H9 (cell line): ENCODE data around the gene FSIP1. TPM values are rescaled to one million over a fixed set of nuclear protein-coding genes. Genes with fewer than 3 reads are reported as not detected.

Experiments used
- DNase-seq: peaks from one replicate; pipeline ENCODE4 v3.0.0-alpha.2; 2017
- H2AFZ ChIP-seq: one replicate; pipeline ENCODE4 v1.6.1; 2013; ENCODE audit warnings: mild to moderate bottlenecking, low read length, control low read depth, moderate library complexity
- H2AK5ac ChIP-seq: 2 replicates; pipeline ENCODE4 v1.6.1; 2013; ENCODE audit warnings: low read length, control low read depth, mixed read lengths; ENCODE audit not compliant: insufficient read length
- H2BK120ac ChIP-seq: one replicate; pipeline ENCODE4 v1.6.1; 2013; ENCODE audit warnings: low read depth, mild to moderate bottlenecking, low read length, control low read depth, inconsistent platforms; ENCODE audit not compliant: poor library complexity, severe bottlenecking
- H2BK12ac ChIP-seq: 2 replicates; pipeline ENCODE4 v1.6.1; 2013; ENCODE audit warnings: low read length, control low read depth, mixed read lengths, low read depth; ENCODE audit not compliant: insufficient read length
- H2BK15ac ChIP-seq: 2 replicates; pipeline ENCODE4 v1.6.1; 2013; ENCODE audit warnings: low read depth, low read length, control low read depth
- H2BK20ac ChIP-seq: one replicate; pipeline ENCODE4 v1.6.1; 2013; ENCODE audit warnings: low read depth, mild to moderate bottlenecking, low read length, control low read depth, inconsistent platforms; ENCODE audit not compliant: poor library complexity, severe bottlenecking
- H2BK5ac ChIP-seq: 2 replicates; pipeline ENCODE4 v1.6.1; 2013; ENCODE audit warnings: low read length, control low read depth, mixed read lengths; ENCODE audit not compliant: insufficient read length
- H3K14ac ChIP-seq: 2 replicates; pipeline ENCODE4 v1.6.1; 2013; ENCODE audit warnings: low read length, control low read depth; ENCODE audit not compliant: insufficient read depth
- H3K18ac ChIP-seq: 2 replicates; pipeline ENCODE4 v1.6.1; 2013; ENCODE audit warnings: low read depth, mild to moderate bottlenecking, mixed read lengths, low read length, control low read depth; ENCODE audit not compliant: insufficient read length
- H3K23ac ChIP-seq: 2 replicates; pipeline ENCODE4 v1.6.1; 2013; ENCODE audit warnings: low read length, control low read depth, mixed read lengths, low read depth; ENCODE audit not compliant: insufficient read length
- H3K23me2 ChIP-seq: 2 replicates; pipeline ENCODE4 v1.6.1; 2013; ENCODE audit warnings: low read depth, mild to moderate bottlenecking, mixed read lengths, low read length, control low read depth; ENCODE audit not compliant: insufficient read length, poor library complexity, severe bottlenecking
- H3K27ac ChIP-seq: 2 replicates; pipeline ENCODE4 v1.5.1; 2013; ENCODE audit warnings: low read length, control low read depth, mixed read lengths, low read depth; ENCODE audit not compliant: insufficient read length
- H3K27me3 ChIP-seq: 2 replicates; pipeline ENCODE4 v1.6.1; 2013; ENCODE audit warnings: low read length, control low read depth, inconsistent platforms; ENCODE audit not compliant: insufficient read depth
- H3K4ac ChIP-seq: 2 replicates; pipeline ENCODE4 v1.6.1; 2013; ENCODE audit warnings: low read depth, mild to moderate bottlenecking, control low read depth, inconsistent platforms, low read length, moderate library complexity
- H3K4me1 ChIP-seq: 2 replicates; pipeline ENCODE4 v1.6.1; 2013; ENCODE audit warnings: low read length, control low read depth, inconsistent platforms; ENCODE audit not compliant: insufficient read depth
- H3K4me2 ChIP-seq: 2 replicates; pipeline ENCODE4 v1.6.1; 2013; ENCODE audit warnings: low read length, control low read depth, mixed read lengths; ENCODE audit not compliant: insufficient read length, insufficient read depth
- H3K56ac ChIP-seq: 2 replicates; pipeline ENCODE4 v1.6.1; 2013; ENCODE audit warnings: low read depth, mild to moderate bottlenecking, mixed read lengths, low read length, control low read depth; ENCODE audit not compliant: insufficient read length
- H3K79me1 ChIP-seq: 2 replicates; pipeline ENCODE4 v1.6.1; 2013; ENCODE audit warnings: low read depth, mild to moderate bottlenecking, moderate library complexity, low read length, control low read depth, inconsistent platforms; ENCODE audit not compliant: insufficient read depth, poor library complexity, severe bottlenecking
- H3K79me2 ChIP-seq: 2 replicates; pipeline ENCODE4 v1.6.1; 2013; ENCODE audit warnings: low read length, control low read depth, inconsistent platforms; ENCODE audit not compliant: insufficient read depth
- H3K9ac ChIP-seq: 2 replicates; pipeline ENCODE4 v1.6.1; 2013; ENCODE audit warnings: low read length, control low read depth, mixed read lengths; ENCODE audit not compliant: insufficient read length; ENCODE audit errors: extremely low read depth
- H3K9me3 ChIP-seq: one replicate; pipeline ENCODE4 v1.6.1; 2013; ENCODE audit warnings: low read depth, low read length, inconsistent platforms; ENCODE audit not compliant: control insufficient read depth
- H3T11ph ChIP-seq: one replicate; pipeline ENCODE4 v1.6.1; 2013; ENCODE audit warnings: mild to moderate bottlenecking, low read length, control low read depth, inconsistent platforms
- H4K20me1 ChIP-seq: one replicate; pipeline ENCODE4 v1.6.1; 2013; ENCODE audit not compliant: control insufficient read depth, insufficient read length, insufficient read depth
- H4K5ac ChIP-seq: 2 replicates; pipeline ENCODE4 v1.6.1; 2013; ENCODE audit warnings: low read depth, mild to moderate bottlenecking, mixed read lengths, low read length, control low read depth; ENCODE audit not compliant: insufficient read length
- H4K8ac ChIP-seq: replicated peaks from 2 replicates; pipeline ENCODE4 v1.6.1; 2013; ENCODE audit warnings: low read length, control low read depth, mixed read lengths, low read depth; ENCODE audit not compliant: insufficient read length
- H4K91ac ChIP-seq: 2 replicates; pipeline ENCODE4 v1.6.1; 2013; ENCODE audit warnings: low read depth, mild to moderate bottlenecking, moderate library complexity, mixed read lengths, low read length, control low read depth; ENCODE audit not compliant: insufficient read length
- H3K27ac Mint-ChIP-seq, 3 experiments: 2 replicates in 2 of 3; 3 replicates in 1 of 3; pipeline ENCODE4 v1.8.0; 2020 to 2021; ENCODE audit warnings: mixed read lengths in 3 of 3, mild to moderate bottlenecking in 1 of 3, moderate library complexity in 1 of 3
- H3K27me3 Mint-ChIP-seq: 2 replicates; pipeline ENCODE4 v1.8.0; 2021; ENCODE audit warnings: low read depth, mild to moderate bottlenecking, moderate library complexity, mixed read lengths
- H3K36me3 Mint-ChIP-seq, 3 experiments: 2 replicates in 2 of 3; 3 replicates in 1 of 3; pipeline ENCODE4 v1.8.0; 2020 to 2021; ENCODE audit warnings: low read depth in 3 of 3, mixed read lengths in 3 of 3; ENCODE audit not compliant: insufficient read depth in 1 of 3
- H3K4me1 Mint-ChIP-seq, 2 experiments: 2 replicates each; pipeline ENCODE4 v1.8.0; 2020; ENCODE audit warnings: mixed read lengths in 2 of 2
- H3K4me3 Mint-ChIP-seq, 2 experiments: 2 replicates in 1 of 2; 3 replicates in 1 of 2; pipeline ENCODE4 v1.8.0; 2020 to 2021; ENCODE audit warnings: mild to moderate bottlenecking in 2 of 2, mixed read lengths in 2 of 2, moderate library complexity in 1 of 2
- H3K9me3 Mint-ChIP-seq, 2 experiments: 2 replicates in 1 of 2; 3 replicates in 1 of 2; pipeline ENCODE4 v1.8.0; 2020; ENCODE audit warnings: mild to moderate bottlenecking in 2 of 2, mixed read lengths in 2 of 2, moderate library complexity in 1 of 2
- CTCF ChIP-seq: fragments of 200-600 bp; sonication (generic); conservative IDR thresholded peaks from 3 replicates; pipeline ENCODE4 v1.8.0; 2021; ENCODE audit warnings: antibody characterized with exemption, mild to moderate bottlenecking
- WGBS: extraction: QIAGEN DNeasy Blood & Tissue Kit; methylation state at CpG from one replicate; pipeline ENCODE4 v1.1.7; 2013; ENCODE audit warnings: missing lambda C conversion rate, low lambda C conversion rate, mixed read lengths; ENCODE audit not compliant: insufficient read length; ENCODE audit errors: extremely low coverage; 5-methylcytosine and 5-hydroxymethylcytosine counted together
- total RNA-seq: library from RNA; stranded (reverse); gene quantifications from 2 replicates; pipeline ENCODE4 v1.2.1, GENCODE V29; 2021

The FSIP1 gene
- total RNA-seq, 1 experiment from 2014 or later = 0.96 TPM

- Histone ChIP-seq H2BK20ac (no peak overlapping the region), H3K27ac (no peak overlapping the region), H3K79me2 (no peaks in the 10 kb centered on the region; the same call in 1 of the 2 replicates), H3K79me1 (no peaks in the 10 kb centered on the region), H3T11ph (no peak overlapping the region), H3K4me2 (peak overlapping the region; percentile 92), H2BK15ac (no peak overlapping the region), H4K20me1 (no peaks in the 10 kb centered on the region), H2AFZ (no peak overlapping the region), H3K18ac (no peak overlapping the region), H3K9me3 (no peaks in the 10 kb centered on the region), H4K8ac (no peak overlapping the region), H3K4me1 (peaks cover 11% of the 10 kb centered on the region; the same call in 1 of the 2 replicates), H4K91ac (no peak overlapping the region), H2BK12ac (no peak overlapping the region), H2BK120ac (no peak overlapping the region), H2BK5ac (no peak overlapping the region), H3K56ac (no peak overlapping the region), H3K27me3 (no peaks in the 10 kb centered on the region), H3K4ac (no peak overlapping the region), H3K9ac (no peak overlapping the region), H3K23ac (no peak overlapping the region), H3K23me2 (peaks cover 8% of the 10 kb centered on the region), H3K14ac (no peak overlapping the region), H4K5ac (no peak overlapping the region), H2AK5ac (no peak overlapping the region)
- no peak for TF ChIP-seq CTCF
- no peak for DNase-seq
- Mint-ChIP-seq H3K36me3 (no peaks in the 10 kb centered on the region), H3K27ac (no peak overlapping the region), H3K9me3 (no peaks in the 10 kb centered on the region; a peak in 2 of 5 replicates), H3K4me1 (peaks cover 46 to 52% of the 10 kb centered on the region in 2 experiments), H3K4me3 (peak overlapping the region; percentile 37 to 92; a peak in 4 of 5 replicates), H3K27me3 (no peaks in the 10 kb centered on the region)
- whole genome bisulfite sequencing = no CpG with 5 or more reads among the region's 4 CpGs
Observed at GRCh38 chr15:39781147-39781966, 1.3 kb downstream of the FSIP1 start.
